Heart right ventricle (tissue), 16 donors: Measurements from ENCODE around the gene TNK2. TPM values are rescaled to one million over a fixed set of nuclear protein-coding genes. Genes with fewer than 3 reads are reported as not detected.
A peak's percentile ranks its signal among the peaks of the same experiment; 100 is the strongest.

Source experiments
- ATAC-seq, 8 donors: fragments of 200-7000 bp; cut with Tn5 transposase; one replicate each; pipeline ENCODE4 v1.9.1; 2020; ENCODE audit warnings: mild to moderate bottlenecking in 8 of 8, moderate library complexity in 8 of 8, moderate number of reproducible peaks in 1 of 8
- DNase-seq, 2 donors: peaks; one replicate each; pipeline ENCODE4 v3.0.0-alpha.2; 2020
- H3K27ac ChIP-seq, 10 donors: fragments of 200-600 bp; sonication (generic) in 2 of 10; one replicate each; pipeline versions ENCODE4 v1.5.0 to v1.8.0; 2020 to 2022; ENCODE audit warnings: mild to moderate bottlenecking in 3 of 10
- H3K27me3 ChIP-seq, 7 donors: fragments of 200-600 bp; one replicate each; pipeline ENCODE4 v1.8.0; 2021 to 2022; ENCODE audit warnings: mild to moderate bottlenecking in 2 of 7
- H3K36me3 ChIP-seq, 9 donors: fragments of 200-600 bp; sonication (generic) in 1 of 9; one replicate each; pipeline versions ENCODE4 v1.5.0 to v1.8.0; 2020 to 2022; ENCODE audit warnings: mild to moderate bottlenecking in 2 of 9
- H3K4me1 ChIP-seq, 9 donors: fragments of 200-600 bp; sonication (generic) in 1 of 9; one replicate each; pipeline versions ENCODE4 v1.5.0 to v1.8.0; 2020 to 2022; ENCODE audit warnings: mild to moderate bottlenecking in 4 of 9
- H3K4me3 ChIP-seq, 10 donors: fragments of 200-600 bp; sonication (generic) in 2 of 10; one replicate each; pipeline versions ENCODE4 v1.5.0 to v1.8.0; 2020 to 2022; ENCODE audit warnings: mild to moderate bottlenecking in 7 of 10, moderate library complexity in 2 of 10
- H3K9me3 ChIP-seq, 11 donors: fragments of 200-600 bp in 10 of 11; sonication (generic) in 2 of 11; one replicate each; pipeline versions ENCODE4 v1.5.0 to v1.8.0; 2013 to 2022; ENCODE audit warnings: mild to moderate bottlenecking in 2 of 11, control low read depth in 1 of 11, moderate library complexity in 1 of 11
- WGBS, 2 donors: extraction: QIAGEN DNeasy Blood & Tissue Kit; methylation state at CpG; one replicate each; pipeline ENCODE4 v1.1.7; 2013; ENCODE audit warnings: inconsistent platforms in 1 of 2; 5-methylcytosine and 5-hydroxymethylcytosine counted together
- intact Hi-C, 10 donors: fragments of 100-400 bp; cut with DNase I; formaldehyde crosslinking; loops; one replicate each; pipeline versions ENCODE4 v1.11.1 to v1.14.2; 2022
- polyA plus RNA-seq, 2 donors: library from polyadenylated mRNA; stranded (reverse); fragments of 200-250 nt; gene quantifications; one replicate each; pipeline ENCODE4 v1.2.3, GENCODE V29; 2013
- total RNA-seq, 10 donors: library from RNA; stranded (reverse); fragmentation: NEBNext Ultra II Directional in 3 of 10; extraction: Animal tissue kit (Norgen Biotek cat#: 25700) in 3 of 10; gene quantifications; one replicate each; pipeline versions ENCODE4 v1.2.1 to v1.2.4, GENCODE V29; 2021 to 2023
- TF ChIP-seq, protein P1 (sequence below), 9 donors: fragments of 200-600 bp; sonication (generic) in 2 of 9; IDR thresholded peaks; one replicate each; pipeline versions ENCODE4 v1.5.0 to v1.8.0; 2021 to 2022; ENCODE audit warnings: antibody characterized with exemption in 9 of 9, mild to moderate bottlenecking in 5 of 9, moderate library complexity in 1 of 9
- donor health status: Arrhythmogenic right ventricular cardiomyopathy.
- donor health status: ischemic (EF 13 %, LVEDD 7.1; RV severe dilation, severe dysfunction).
- donor health status: healthy with polysubstance abuse.
- donor health status: DM: no; HTN: yes; CAD: no.
- donor health status: DM: no; HTN: no; CAD: no.
- donor health status: ischemic (EF 25% LVEDD 6.9; RV normal size, moderate dysfunction).
- donor health status: ischemic (EF 25% LVEDD 5.7; RV mildly dilated, moderate dysfunction).
- donor health status: healthy.
- donor health status: DM: yes; HTN: yes; CAD: no.
- donor health status: Ischemic cardiomyopathy.
- donor health status: ischemic (EF 35%, LVEDD 5.7; RV mildly dilated, moderate dysfunction).
- donor health status: nonischemic (EF 11% LVEDD 7.7; RV severe dilation, severe dysfunction).
- donor health status: DM: yes; HTN: yes; CAD: no.
- donor health status: PGD.
- donor health status: ischemic (EF 29% LVEDD 5.4; RV normal size, mild dysfunction).
- donor health status: nonischemic (EF 23%, LVEDD 6.1; RV moderate dilation, normal function).

Gene TNK2
- total and polyA plus RNA-seq, 12 donors = 17.6 to 48.3 (median 32.5) TPM

DNA sequence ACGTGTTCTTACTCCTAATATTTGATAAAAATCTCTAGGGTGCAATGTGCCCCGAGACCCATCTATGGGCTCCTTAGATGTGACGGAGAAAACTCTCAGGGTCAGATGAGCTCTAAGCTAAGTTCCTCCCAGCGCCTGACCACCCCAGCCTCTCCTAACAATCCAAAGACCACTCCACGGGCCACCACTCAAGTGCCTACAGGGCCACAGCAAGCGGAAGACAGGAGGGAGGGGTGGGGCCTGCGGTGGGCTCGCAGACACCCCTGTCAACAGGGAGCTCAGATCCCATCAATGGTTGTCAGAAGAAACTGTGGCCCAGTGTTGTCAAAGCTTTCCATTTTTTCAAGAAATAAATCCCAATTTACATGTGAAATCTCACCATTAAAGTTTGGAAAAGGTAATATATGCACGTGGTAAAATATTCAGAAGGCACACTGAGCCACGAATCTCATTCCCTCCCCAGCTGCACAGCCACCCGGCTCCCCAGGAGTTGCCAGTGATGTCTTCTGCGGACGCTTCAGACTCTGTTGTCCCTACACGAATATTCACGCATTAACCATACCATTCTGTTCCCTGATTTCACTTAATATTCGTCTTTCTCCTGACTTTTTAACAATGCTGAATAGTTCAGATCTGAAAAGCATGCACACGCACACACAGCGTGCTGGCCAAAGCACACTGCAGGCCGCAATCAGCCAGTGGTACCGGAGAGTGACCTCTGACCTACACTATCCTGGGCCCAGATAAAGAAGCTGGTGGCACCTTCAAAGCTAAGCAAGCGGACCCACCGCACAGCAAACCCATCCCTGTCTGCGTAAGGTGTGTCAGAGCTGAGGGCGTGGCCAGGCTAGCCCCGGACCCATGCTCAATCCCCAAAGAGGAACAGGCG, 19.1 kb downstream of the TNK2 start:
- 90 to 92% methylated on average over 26 of the region's 26 CpGs for WGBS, 2 donors
- Histone ChIP-seq H3K4me1 (peaks cover 38 to 95% (median 70%) of the 10 kb centered on the region in 9 donors), H3K4me3 (no peak overlapping the region), H3K36me3 (peaks cover 0 to 14% (median 0%) of the 10 kb centered on the region in 9 donors), H3K27ac (no peak overlapping the region), H3K9me3 (no peaks in the 10 kb centered on the region), H3K27me3 (no peaks in the 10 kb centered on the region)
- ATAC-seq (no peak), DNase-seq (no peak)
- TF ChIP-seq, protein P1, sequence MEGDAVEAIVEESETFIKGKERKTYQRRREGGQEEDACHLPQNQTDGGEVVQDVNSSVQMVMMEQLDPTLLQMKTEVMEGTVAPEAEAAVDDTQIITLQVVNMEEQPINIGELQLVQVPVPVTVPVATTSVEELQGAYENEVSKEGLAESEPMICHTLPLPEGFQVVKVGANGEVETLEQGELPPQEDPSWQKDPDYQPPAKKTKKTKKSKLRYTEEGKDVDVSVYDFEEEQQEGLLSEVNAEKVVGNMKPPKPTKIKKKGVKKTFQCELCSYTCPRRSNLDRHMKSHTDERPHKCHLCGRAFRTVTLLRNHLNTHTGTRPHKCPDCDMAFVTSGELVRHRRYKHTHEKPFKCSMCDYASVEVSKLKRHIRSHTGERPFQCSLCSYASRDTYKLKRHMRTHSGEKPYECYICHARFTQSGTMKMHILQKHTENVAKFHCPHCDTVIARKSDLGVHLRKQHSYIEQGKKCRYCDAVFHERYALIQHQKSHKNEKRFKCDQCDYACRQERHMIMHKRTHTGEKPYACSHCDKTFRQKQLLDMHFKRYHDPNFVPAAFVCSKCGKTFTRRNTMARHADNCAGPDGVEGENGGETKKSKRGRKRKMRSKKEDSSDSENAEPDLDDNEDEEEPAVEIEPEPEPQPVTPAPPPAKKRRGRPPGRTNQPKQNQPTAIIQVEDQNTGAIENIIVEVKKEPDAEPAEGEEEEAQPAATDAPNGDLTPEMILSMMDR (IDR thresholded peaks at IDR 0.05) = no peak
- intact Hi-C loops = no loop called here

DNA sequence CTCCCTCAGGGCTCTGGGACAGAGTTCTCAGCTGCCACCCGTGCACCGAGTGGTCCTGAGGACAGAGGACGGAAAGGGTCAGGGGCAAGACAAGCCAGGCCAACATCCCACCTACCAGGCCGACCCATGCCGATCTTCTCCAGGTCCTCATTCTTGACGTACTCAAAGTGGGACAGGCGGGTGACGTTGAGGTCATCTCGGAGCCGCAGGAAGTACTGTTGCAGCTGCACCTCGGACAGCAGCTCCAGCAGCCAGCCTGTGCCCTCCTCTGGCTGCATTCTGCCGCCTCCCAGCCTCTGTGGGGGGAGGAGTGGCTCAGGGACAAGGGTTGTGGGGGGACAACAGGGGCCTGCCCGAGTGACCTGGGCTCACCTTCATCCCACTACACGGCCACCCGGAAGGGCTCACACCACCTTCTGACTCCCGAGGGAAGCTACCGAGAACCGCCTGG, 20.0 kb downstream of the TNK2 start:
- H3K27ac ChIP-seq = peak overlapping the region in 3 of 10 donors; percentile 3 to 40 (median 23)
- WGBS, 2 donors = 55 to 70% methylated on average over 18 of the region's 18 CpGs

DNA sequence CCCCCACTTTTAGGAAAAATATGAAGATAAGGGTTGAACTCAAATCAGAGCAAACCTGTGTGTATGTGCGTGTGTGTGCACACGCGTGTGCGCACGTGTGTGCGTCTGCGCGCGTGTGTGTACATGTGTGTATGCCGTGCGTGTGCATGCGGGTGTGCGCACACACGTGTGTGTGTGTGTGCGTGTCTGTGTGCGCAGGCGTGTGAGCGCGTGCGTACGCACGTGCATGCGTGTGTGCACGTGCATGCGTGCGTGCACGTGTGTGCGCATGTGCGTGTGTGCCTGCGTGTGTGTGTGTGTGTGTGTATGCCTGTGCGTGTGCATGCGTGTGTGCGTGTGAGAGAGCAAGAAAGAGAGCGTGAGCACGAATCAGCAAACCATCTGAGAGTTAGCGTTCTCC, 20.7 kb downstream of the TNK2 start:
- H3K4me1 ChIP-seq = peaks cover 23 to 79% (median 55%) of the 10 kb centered on the region in 9 donors
- DNase-seq (no peak), ATAC-seq (no peak)
- intact Hi-C loops = no loop called here
- H3K4me3 ChIP-seq = no peak overlapping the region
- H3K27ac ChIP-seq = peak overlapping the region in 2 of 10 donors; percentile 23 to 40
- no peaks in the 10 kb centered on the region for H3K9me3 ChIP-seq
- 94 to 95% methylated on average over 36 of the region's 36 CpGs for WGBS, 2 donors
- H3K36me3 ChIP-seq = peaks cover 0 to 30% (median 0%) of the 10 kb centered on the region in 9 donors
- TF ChIP-seq, protein P1 (IDR thresholded peaks at IDR 0.05) = no peak
- no peaks in the 10 kb centered on the region for H3K27me3 ChIP-seq

More for the DNA sequence above, 20.0 kb downstream of the TNK2 start:
- no peaks in the 10 kb centered on the region for H3K27me3 ChIP-seq
- TF ChIP-seq, protein P1 (IDR thresholded peaks at IDR 0.05) = no peak
- H3K4me3 ChIP-seq = no peak overlapping the region
- H3K36me3 ChIP-seq = peaks cover 0 to 23% (median 0%) of the 10 kb centered on the region in 9 donors
- DNase-seq (no peak), ATAC-seq (no peak)
- H3K4me1 ChIP-seq = peaks cover 30 to 86% (median 61%) of the 10 kb centered on the region in 9 donors
- H3K9me3 ChIP-seq = no peaks in the 10 kb centered on the region
- intact Hi-C loops = no loop called here

DNA sequence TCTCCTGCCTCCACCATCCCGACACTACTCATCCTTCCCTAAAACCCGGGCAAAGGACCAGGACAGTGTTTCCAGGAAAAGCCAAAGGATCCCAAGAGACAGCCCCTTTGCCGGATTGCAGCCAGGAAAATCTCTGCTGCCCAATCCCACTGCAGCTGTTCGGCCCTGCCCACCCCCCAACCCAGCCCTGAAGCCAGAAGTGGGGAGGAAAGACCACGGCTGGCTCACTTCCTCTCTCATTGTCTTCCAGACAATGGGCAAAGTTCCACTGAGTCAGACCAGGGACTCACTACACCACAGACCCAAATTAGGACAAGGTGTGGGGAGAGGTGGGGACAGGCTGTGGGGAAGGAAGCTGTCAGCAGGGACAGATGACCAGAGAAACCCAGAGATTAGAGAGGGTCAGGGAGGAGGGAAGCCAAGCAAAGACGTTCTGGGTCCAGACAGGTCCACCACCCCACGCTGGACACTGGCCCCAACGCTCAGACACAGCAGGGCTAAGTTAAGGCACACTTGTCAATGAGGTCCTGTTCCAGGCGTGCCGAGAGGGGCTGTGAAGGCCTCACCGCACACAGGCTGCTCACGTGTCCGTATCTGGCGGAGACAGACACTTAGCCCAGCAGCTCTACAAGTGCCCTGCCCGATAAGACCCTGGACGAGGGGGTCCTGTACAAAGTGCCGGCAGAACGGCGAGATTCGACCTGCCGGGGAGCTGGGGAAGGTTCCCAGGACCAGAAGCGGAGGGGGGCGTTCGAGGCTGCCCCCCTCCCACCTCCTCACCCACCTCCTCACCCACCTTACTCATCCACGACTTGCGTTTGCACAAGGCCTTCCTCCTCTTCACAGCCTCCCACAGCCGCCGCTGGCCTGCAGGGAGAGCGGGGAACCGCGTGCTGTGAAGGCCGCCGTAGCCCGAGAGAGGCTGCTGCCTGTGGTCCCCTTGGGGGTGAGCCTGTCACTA, 21.9 kb downstream of the TNK2 start:
- Histone ChIP-seq H3K9me3 (no peaks in the 10 kb centered on the region), H3K27ac (peak overlapping the region; percentile 17 to 90 (median 80)), H3K27me3 (no peaks in the 10 kb centered on the region), H3K36me3 (peaks cover 0 to 41% (median 6%) of the 10 kb centered on the region in 9 donors), H3K4me3 (peak overlapping the region in 1 of 10 donors; percentile 18), H3K4me1 (peaks cover 17 to 67% (median 50%) of the 10 kb centered on the region in 9 donors)
- DNase-seq (peak; percentile 50 to 54), ATAC-seq (peak; percentile 54 to 85 (median 71))
- WGBS, 2 donors = 40 to 57% methylated on average over 34 of the region's 34 CpGs
- TF ChIP-seq, protein P1 (IDR thresholded peaks at IDR 0.05) = no peak
- intact Hi-C loops = no loop called here
